ENCODE data around the gene S100A4.
A peak's percentile ranks its signal among the peaks of the same experiment; 100 is the strongest.
"Not testable (repeated sequence)": the region's sequence is repeated elsewhere in the genome, so short reads cannot be mapped to it uniquely, and the experiment has no call there.

S100A4 gene

GRCh38 chr1:153545067-153546055, at the start of gene S100A4:
Gene S100A4 (minus strand): TSS chr1:153545806. CDS start chr1:153544794, 1,012 bp downstream.
- peak; percentile 83 for DNase-seq

GRCh38 chr1:153592748-153593147, 47.1 kb upstream of the S100A4 start:
- no peak for DNase-seq

- DNase-seq, result no peak
Measured at GRCh38 chr1:153588482-153588881, 42.9 kb upstream of the S100A4 start.

GRCh38 chr1:153588033-153588432, 42.4 kb upstream of the S100A4 start:
- not testable (repeated sequence) for DNase-seq

GRCh38 chr1:153587314-153587713, 41.7 kb upstream of the S100A4 start:
- DNase-seq, result no peak

GRCh38 chr1:153586347-153586746, 40.7 kb upstream of the S100A4 start:
- no peak for DNase-seq

GRCh38 chr1:153585006-153585405, 39.4 kb upstream of the S100A4 start:
- DNase-seq, result no peak

GRCh38 chr1:153583976-153584375, 38.4 kb upstream of the S100A4 start:
- no peak for DNase-seq

GRCh38 chr1:153583514-153583913, 37.9 kb upstream of the S100A4 start:
- DNase-seq, result not testable (repeated sequence)

GRCh38 chr1:153582836-153583235, 37.2 kb upstream of the S100A4 start:
- DNase-seq, result not testable (repeated sequence)

GRCh38 chr1:153578936-153579335, 33.3 kb upstream of the S100A4 start:
- DNase-seq, result no peak

GRCh38 chr1:153578490-153578889, 32.9 kb upstream of the S100A4 start:
- DNase-seq, result no peak

- no peak for DNase-seq
Measured at GRCh38 chr1:153577624-153578051, 32.0 kb upstream of the S100A4 start.

GRCh38 chr1:153577138-153577537, 31.5 kb upstream of the S100A4 start:
- DNase-seq, result no peak

GRCh38 chr1:153575497-153575896, 29.9 kb upstream of the S100A4 start:
- not testable (repeated sequence) for DNase-seq

GRCh38 chr1:153575081-153575491, 29.5 kb upstream of the S100A4 start:
- not testable (repeated sequence) for DNase-seq

- peak; percentile 52 for DNase-seq
Measured at GRCh38 chr1:153573351-153573750, 27.7 kb upstream of the S100A4 start.

- peak; percentile 96 for DNase-seq
Measured at GRCh38 chr1:153572569-153573015, 27.0 kb upstream of the S100A4 start.

GRCh38 chr1:153571706-153572105, 26.1 kb upstream of the S100A4 start:
- no peak for DNase-seq

GRCh38 chr1:153570874-153571273, 25.3 kb upstream of the S100A4 start:
- no peak for DNase-seq

GRCh38 chr1:153569465-153569864, 23.9 kb upstream of the S100A4 start:
- DNase-seq, result no peak

- DNase-seq, result peak; percentile 89
Measured at GRCh38 chr1:153568367-153569099, 22.9 kb upstream of the S100A4 start.

GRCh38 chr1:153567621-153568366, 22.2 kb upstream of the S100A4 start:
- no peak for DNase-seq
